ENCODE results near the gene TP63.
"Not testable (repeated sequence)": the region's sequence is repeated elsewhere in the genome, so short reads cannot be mapped to it uniquely, and the experiment has no call there.

Gene TP63

DNA sequence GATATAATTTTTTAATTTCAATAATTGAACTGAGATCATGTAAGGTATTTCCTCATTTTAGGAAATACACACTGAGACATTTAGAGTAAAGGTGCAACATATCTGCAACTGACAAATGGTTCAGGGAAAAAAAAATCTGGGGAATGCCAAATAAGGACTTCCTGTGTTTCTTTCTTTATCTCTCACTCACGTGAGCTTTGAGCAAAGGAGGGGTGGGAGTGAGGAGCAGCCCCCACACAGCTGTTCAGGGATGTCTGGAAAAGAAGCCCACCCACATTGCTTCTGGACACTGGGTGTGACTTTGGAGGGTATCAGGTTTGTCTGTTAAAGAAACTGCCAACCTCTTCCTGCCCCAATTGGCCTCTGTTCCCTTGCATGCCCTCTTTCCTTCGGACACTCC is 5.6 kb upstream of the TP63 start:
- DNase-seq (ENCODE audit: low spot score), result peak; percentile 19

DNA sequence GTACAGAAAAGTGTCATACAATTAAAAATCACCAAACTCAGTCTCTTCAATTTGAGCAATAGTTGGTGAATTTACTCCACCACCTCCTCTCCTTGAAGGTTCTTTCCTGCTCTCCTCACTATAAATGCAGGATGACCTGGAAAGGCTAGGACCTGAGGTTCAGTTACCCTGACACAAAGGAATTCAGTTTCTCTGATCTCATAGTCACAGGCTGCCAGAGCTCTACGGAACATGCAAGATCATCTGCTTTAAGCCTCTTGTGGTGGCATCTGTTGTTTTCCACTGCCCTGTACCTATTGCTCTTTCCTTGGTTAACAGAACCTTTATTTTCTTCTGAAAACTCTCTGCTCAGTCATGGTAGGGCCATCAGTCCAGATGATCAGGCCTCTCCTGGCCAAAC is 4.9 kb upstream of the TP63 start:
- DNase-seq (ENCODE audit: low spot score), result no peak

DNA sequence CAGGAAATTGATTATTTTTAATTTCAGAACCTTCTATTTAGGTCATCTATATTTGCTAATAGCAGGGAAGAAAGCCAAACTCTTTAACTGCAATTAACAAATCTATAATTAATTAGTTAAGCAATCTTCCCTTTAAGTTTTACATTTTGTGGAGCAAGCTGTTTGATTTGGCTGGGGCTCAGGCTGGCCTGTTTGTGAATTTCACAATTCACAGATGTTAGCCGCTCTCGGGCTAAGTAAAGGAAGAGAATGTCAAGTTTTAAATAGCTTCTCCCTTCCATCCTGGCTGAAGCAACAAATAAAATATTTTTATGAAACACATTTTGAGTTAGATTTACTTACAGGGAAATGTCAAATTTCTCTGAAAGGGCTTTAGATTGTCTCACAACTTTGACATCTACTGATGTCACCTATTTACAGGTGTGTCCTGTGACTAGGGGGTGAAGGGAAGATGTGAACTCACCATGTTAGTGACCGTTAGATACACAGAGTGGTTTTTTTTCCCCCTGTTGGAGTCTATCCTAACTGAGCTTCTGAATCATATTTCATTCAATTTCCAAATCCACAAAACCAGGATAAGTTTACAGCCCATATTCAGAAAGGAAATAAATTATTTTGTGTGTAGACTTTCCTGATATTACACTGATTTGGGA is 1.3 kb upstream of the TP63 start:
- no peak for DNase-seq (ENCODE audit: low spot score)

DNA sequence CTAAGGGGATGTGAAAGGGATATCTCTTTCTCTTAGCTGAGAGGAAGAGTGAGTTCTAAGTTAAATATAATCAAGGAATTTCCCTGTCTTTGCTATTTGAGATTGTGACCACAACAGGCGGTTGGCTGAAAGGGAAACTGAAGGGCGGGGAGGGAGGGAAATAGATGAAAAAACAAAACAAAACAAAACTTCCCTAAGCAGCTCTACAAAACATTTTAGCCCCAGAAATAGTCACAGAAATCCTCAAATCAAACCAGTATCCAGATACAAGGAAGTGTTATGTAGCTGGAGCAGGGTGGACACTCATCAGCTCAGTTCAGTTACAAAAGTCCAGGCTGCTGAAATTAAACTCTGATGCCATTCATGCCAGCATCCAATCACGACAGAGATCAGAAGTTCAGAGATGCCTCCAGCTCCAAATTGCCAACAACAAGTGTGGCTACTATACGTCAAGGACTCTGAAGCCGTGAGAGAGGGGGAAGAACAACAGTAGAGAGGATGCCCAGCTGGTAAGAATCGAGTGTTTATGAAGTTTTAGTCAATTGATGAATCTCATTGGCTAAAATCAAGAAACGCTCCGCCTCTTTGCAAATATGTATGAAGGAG is 319 bp upstream of the TP63 start:
- DNase-seq (ENCODE audit: low spot score), result no peak

DNA sequence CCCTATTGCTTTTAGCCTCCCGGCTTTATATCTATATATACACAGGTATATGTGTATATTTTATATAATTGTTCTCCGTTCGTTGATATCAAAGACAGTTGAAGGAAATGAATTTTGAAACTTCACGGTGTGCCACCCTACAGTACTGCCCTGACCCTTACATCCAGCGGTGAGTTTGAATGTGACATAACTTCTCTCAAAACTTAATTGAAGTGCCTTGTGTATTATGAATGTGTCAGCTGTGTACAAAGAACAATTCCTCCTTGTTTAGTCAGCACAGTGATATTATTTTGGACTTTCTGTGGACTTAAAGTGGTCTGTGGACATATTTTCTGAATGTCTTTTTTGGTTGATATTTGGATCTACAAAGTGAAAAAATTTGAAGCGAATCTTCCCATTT is 220 bp downstream of the TP63 start:
- no peak for DNase-seq (ENCODE audit: low spot score)

DNA sequence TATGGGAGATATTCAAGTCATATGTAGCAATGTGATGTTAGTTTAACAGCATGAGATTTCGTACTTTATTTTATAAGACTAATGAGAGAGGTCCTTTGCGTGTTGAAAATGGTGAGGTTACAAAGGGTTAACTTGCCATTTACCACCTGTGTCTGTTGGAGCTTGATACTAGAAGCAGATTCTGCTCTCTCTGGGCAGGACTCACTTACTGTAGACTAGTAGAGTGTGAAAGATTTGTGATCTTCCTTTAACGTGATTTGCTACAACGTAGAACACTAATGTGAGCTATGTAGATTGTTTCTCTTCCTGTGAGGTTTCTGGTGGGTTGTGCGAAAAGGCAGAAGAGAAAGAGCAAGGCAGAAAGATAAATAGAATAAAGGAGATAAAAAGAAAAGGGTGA is 1.1 kb downstream of the TP63 start:
- no peak for DNase-seq (ENCODE audit: low spot score)

DNA sequence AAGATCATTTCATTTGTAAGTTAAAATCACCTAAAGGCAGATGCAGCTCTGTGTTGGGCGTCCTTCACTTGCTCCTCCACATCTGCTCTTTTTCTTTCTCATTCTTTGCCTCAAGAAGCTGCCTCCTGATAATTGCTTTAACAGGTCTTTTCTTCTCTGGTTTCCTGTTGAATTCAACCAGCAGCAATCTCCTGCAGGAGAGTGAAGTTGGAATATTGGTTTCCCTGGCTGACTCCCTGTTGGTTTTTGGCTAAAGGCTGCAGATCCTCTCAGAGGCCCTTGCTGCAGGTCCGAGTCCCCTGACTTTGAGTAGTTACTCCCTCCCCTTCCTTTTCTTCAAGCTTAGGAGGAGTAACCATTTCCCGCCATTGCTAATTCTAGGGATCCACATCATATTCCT is 4.2 kb downstream of the TP63 start:
- DNase-seq (ENCODE audit: low spot score), result no peak

DNA sequence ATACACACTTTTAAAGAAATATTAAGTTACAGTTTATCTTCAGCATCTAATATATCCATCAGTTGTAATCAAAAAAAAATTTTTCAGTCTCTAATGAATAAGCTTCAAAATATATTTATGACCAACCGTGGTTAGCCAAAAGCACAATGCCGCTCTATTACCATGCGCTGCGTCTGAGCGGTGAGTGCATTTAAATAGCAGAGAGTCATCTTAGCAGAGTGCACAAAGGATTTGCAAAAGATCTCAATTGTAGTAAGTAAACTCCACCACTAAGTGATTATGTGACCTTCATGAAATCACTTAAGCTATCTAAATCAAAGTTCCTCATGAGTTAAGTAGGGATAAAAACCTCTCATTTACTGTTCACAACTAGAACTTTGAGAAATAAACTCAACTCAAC is 4.9 kb downstream of the TP63 start:
- DNase-seq (ENCODE audit: low spot score), result no peak

DNA sequence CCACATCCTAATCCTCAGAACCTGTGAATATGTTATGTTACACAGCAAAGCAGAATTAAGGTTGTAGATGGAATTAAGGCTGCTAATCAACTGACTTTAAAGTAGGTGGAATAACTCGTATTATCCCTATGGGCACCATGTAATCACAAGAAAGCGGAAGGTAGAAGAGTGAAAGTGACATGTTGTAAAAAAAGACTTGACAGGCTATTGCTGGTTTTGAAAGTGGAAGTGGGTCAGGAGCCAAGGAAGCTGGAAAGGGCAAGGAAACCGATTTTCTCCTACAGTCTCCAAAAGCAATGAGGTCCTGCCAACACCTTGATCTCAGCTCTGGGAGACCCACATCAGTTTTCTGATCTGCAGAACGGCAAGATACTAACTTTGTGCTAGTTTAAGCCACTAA is 6.6 kb downstream of the TP63 start:
- no peak for DNase-seq (ENCODE audit: low spot score)

DNA sequence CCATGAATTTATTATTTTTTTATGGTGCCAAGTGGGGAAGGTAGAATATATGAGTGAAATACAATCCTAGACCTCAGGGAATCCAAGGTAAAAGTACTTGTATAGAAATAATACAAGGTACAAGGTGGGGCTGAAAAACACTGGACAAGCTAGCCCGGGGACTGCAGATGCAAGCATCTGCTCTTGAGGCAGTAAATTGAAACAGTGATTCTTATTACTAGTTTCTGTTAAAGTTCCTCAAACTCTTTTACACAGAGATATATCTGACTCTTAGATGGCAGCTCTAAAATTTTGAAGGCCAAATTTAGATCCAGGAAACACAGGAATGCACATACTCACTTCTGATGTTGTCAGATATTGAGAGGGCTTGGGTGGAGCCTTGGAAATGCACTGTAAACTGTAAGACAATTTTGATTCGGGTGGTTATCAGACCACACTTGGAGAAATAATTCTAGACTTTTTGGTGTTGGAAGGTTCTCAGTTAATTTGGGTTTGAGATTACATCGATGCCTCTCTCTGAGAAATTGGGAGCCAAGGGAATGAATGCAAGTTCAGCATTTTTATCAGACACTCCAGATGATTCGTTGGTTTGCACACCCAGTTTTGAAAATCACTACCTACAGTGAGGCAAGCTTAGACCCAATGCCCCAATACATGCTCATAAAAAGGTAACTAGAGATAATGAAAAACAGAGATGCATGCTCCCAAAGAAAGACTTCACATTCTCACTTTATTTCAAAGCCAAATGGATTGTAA is 7.3 kb downstream of the TP63 start:
- no peak for DNase-seq (ENCODE audit: low spot score)

DNA sequence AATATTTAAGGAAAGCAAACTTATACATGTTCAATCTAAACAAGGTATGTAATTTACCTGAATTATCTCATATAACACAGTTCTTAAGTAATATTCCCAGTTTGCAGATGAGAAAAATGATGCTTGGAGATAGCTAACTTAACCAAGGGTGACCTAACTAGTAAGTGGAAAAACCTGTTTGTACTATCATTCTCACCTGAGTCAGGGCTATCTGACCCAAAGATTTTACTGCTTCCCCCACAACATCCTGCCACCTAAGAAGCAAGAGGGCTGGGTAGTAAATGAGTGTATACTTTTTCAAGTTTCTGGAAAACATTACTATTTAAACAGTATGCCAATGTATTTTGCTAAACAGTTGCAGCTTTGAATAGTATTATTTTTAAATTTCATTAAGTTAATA is 10.6 kb downstream of the TP63 start:
- no peak for DNase-seq (ENCODE audit: low spot score)

DNA sequence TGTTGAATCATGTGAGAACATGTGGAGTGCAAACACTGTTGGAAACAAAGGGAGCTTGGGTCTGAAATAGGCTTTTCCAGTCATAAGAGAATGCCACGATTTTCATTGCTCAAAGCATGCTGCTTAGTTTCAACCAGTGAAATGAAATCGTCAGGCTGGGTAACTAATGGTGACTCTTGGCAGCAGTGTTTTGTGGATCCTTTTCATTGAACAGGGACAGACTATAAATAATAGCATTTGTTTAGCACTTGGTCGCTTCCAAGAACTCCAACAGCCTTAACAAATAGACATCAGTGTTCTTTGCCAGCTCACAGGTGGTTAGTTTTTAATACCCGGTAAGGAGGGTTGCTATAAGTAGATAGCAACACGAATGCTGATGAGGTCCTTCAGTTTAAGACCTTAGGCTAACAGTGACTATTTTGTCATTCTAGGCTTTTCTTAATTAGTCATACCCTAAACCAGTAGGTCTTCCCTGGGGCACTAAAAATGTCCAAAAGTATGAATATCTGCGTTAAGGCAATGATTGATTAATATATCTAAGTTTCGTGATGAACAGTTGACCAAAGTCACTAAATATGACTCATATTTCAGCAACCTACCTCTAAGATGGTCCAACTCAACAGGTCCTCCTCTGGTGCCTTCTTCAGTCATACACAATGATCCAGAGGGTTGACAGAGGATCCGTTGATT is 15.8 kb downstream of the TP63 start:
- no peak for DNase-seq (ENCODE audit: low spot score)

DNA sequence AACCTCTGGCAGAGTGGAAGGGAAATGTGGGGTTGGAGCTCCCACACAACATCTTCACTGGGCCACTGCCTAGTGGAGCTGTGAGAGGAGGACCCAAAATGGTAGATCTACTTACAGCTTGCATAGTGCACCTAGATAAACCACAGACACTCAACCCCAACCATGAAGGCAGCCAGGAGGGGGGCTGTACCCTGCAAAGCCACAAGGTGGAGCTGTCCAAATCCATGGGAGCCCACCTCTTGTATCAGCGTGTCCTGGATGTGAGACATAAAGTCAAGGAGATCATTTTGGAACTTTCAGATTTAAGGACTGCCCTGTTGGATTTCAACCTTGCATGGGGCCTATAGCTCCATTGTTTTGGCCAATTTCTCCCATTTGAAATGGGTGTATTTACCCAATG is 20.9 kb downstream of the TP63 start:
- no peak for DNase-seq (ENCODE audit: low spot score)

DNA sequence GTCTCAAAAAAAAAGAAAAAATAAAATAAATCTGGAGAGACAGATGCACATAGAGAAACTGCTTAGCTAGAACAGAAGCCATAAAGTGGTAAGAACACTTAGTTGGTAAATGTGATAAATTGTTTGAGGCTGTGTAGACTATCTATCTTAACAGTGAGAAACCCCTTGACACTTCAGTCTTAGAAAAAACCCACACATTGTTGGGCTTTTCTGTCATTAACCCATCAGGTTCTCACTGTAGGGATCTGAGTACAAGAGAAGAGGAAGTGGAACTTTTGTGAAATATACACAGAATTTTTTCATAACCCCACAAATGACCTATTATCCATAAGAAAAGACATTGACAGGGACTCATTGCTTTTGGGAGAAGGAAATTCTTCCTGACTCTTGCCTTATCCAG is 24.4 kb downstream of the TP63 start:
- DNase-seq (ENCODE audit: low spot score), result no peak

DNA sequence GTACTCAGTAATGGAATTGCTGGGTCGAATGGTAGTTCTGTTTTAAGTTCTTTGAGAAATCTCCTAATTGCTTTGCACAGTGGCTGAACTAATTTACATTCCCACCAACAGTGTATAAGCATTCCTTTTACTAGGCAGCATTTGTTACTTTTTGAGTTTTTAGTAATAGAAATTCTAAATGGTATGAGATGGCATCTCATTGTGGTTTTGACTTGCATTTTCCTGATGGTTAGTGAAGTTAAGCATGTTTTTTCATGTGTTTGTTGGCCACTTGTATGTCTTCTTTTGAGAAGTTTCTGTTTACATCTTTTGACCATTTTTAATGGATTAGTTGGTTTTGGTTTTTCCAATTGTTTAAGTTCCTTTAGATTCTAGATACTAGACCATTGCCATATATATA is 28.4 kb downstream of the TP63 start:
- no peak for DNase-seq (ENCODE audit: low spot score)

DNA sequence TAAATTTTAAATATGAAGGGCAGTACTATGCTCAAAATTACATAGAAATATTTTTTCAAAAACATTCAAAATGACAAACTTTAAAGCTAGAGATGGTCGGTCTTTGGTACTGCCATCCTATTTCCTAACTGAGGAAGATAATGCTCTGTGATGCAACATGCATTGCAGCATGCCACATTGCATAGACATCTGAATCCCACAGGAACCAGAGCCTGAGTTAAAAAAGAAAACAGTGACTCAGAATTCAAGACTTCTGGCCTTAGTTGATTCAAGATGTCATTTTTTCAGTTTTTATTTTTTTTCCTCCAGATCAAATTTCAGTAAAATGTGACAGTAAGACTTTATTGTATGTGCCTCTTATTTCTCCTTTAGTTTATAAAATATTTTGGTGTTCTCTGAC is 33.1 kb downstream of the TP63 start:
- no peak for DNase-seq (ENCODE audit: low spot score)

DNA sequence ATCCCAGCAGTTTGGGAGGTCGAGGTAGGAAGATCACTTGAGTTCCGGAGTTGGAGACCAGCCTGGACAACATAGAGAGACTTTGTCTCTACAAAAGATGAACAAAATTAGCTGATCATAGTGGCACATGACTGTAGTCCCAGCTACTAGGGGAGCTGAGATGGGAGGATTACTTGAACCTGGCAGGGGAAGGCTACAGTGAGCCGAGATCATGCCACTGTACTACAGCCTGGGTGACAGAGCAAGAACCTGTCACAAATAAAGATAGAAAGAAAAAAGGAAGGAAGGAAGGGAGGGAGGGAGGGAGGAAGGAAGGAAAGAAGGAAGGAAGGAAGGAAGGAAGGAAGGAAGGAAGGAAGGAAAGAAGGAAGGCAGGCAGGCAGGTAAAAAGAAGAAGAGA is 41.2 kb downstream of the TP63 start:
- not testable (repeated sequence) for DNase-seq (ENCODE audit: low spot score)

DNA sequence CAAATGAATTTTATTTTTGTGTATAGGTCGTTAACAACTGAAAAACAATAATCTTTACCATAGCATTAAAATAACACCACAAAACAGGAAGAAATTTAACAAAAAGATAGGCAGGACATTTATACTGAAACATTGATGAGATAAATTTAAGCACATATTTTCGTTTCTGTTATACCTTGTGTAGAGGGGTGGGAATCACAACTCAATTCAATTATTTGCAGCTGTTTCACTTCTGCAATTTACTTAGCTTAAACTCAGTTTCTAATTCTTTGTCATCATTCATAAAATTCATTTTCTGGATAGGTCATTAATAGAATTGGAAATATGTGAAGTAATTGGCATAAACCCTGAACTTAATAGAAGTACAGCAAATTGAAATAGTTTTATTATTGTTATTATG is 42.3 kb downstream of the TP63 start:
- DNase-seq (ENCODE audit: low spot score), result no peak

DNA sequence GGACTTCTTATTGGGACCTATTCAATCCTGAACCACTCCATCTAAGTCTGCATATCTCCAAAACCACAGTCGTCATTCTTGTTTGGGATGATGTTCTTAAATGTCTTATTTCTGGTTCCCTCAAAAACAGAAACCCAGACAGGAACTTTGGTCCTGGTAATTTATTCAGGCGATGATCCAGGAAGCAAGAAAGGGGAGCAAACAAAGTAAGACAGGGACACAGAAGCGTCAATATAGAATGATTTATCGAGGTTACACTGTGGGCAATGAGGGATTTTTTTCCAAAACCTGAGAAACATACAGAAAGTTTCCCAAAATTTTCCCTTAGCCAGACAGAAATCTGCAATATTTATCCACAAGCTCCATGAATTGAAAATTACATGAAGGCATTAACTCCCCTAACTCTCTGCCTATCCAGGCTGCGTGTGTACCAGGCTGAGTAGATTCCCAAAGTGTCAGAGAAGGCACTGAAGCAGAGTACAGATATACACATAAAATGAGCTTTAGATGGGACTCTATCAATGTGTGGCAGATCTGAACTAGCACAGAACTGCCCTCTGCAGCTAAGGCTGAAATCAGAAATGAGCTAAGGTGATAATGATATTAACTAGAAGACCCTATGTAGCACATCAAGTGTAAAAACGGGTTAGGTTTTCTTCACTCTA is 43.2 kb downstream of the TP63 start:
- DNase-seq (ENCODE audit: low spot score), result no peak

DNA sequence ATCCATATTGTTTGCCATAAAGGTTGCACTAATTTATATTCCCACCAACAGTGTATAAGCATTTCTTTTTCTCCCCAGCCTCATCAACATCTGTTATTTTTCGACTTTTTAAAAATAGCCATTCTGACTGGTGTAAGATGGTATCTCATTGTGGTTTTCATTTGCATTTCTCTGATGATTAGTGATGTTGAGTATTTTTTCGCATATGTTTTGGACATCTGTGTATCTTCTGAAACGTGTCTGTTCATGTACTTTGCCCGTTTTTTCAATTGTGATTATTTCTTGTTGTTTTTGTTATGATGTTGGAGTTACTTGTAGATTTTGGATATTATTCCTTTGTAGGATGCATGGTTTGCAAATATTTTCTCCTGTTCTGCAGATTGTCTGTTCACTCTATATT is 46.5 kb downstream of the TP63 start:
- no peak for DNase-seq (ENCODE audit: low spot score)

DNA sequence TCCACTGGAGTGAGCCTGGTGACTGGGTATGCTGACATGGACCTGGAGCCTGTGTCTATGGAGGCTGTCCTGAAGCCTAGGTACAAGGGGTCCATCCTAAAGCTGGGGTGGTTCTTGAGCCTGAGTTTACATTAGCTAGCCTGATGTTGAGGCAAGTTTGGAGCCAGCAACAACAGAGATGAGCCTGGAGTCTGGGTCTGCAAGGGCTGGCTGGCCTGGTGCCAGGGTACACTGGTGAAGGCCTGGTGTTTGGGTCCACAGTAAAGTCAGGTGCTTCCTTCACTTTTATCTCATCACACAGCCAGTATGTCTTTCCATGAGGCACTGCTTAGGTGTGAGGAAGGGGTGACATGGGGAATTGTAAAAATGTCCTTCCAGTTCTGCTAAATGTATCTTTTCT is 49.5 kb downstream of the TP63 start:
- no peak for DNase-seq (ENCODE audit: low spot score)
